Measurements from ENCODE around the gene ZSCAN31.

The ZSCAN31 gene

DNA sequence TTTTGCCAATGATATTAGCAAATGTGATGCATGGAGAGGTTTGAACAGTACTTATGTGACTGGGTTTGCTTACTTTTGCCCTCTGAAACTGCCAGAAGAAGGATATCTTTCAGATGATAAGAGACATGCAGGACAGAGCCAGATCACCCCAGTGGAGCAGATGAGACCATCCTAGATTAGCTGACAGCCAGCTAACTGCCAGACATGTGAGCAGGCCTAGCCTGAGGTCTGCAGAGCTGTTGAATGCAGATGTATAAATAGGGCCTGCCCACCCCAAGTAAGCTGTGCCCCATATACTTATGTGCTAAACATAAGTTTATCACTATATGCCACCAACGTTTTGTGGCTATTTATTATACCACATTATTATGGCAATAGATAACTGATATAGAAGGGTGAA lies 5.9 kb downstream of the ZSCAN31 start:
- Histone ChIP-seq H3K9me2 (replicated peaks; ENCODE audit: control insufficient read depth, low read length) (no peaks in the 10 kb centered on the region), H3K27ac (ENCODE audit: low read depth, low read length) (no peak overlapping the region), H3K9me3 (ENCODE audit: control insufficient read depth, insufficient read depth, low read length) (peaks cover 27% of the 10 kb centered on the region), H4K20me1 (ENCODE audit: control insufficient read depth, insufficient read depth, low read depth, low read length) (no peaks in the 10 kb centered on the region), H3K4me1 (ENCODE audit: control insufficient read depth, low read length) (peaks cover 10% of the 10 kb centered on the region), H3K4me2 (ENCODE audit: low read length) (no peak overlapping the region), H3K4me3 (ENCODE audit: low read length) (no peak overlapping the region), H3K79me2 (ENCODE audit: control insufficient read depth, low read length) (no peaks in the 10 kb centered on the region), H3F3A (ENCODE audit: control insufficient read depth, insufficient read depth) (peaks cover 5% of the 10 kb centered on the region; the same call in 1 of the 2 replicates), H3K36me3 (ENCODE audit: control insufficient read depth, low read length) (peaks cover 3% of the 10 kb centered on the region; the same call in 1 of the 2 replicates), H3K27me3 (ENCODE audit: control insufficient read depth, low read length) (no peaks in the 10 kb centered on the region)
- no peak for TF ChIP-seq EZH2phosphoT487 (IDR thresholded peaks at IDR 0.05; ENCODE audit: borderline replicate concordance, low read length)
- TF ChIP-seq, protein P1, sequence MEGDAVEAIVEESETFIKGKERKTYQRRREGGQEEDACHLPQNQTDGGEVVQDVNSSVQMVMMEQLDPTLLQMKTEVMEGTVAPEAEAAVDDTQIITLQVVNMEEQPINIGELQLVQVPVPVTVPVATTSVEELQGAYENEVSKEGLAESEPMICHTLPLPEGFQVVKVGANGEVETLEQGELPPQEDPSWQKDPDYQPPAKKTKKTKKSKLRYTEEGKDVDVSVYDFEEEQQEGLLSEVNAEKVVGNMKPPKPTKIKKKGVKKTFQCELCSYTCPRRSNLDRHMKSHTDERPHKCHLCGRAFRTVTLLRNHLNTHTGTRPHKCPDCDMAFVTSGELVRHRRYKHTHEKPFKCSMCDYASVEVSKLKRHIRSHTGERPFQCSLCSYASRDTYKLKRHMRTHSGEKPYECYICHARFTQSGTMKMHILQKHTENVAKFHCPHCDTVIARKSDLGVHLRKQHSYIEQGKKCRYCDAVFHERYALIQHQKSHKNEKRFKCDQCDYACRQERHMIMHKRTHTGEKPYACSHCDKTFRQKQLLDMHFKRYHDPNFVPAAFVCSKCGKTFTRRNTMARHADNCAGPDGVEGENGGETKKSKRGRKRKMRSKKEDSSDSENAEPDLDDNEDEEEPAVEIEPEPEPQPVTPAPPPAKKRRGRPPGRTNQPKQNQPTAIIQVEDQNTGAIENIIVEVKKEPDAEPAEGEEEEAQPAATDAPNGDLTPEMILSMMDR (IDR thresholded peaks at IDR 0.05; ENCODE audit: low read depth, low read length, poor library complexity, severe bottlenecking), result no peak

DNA sequence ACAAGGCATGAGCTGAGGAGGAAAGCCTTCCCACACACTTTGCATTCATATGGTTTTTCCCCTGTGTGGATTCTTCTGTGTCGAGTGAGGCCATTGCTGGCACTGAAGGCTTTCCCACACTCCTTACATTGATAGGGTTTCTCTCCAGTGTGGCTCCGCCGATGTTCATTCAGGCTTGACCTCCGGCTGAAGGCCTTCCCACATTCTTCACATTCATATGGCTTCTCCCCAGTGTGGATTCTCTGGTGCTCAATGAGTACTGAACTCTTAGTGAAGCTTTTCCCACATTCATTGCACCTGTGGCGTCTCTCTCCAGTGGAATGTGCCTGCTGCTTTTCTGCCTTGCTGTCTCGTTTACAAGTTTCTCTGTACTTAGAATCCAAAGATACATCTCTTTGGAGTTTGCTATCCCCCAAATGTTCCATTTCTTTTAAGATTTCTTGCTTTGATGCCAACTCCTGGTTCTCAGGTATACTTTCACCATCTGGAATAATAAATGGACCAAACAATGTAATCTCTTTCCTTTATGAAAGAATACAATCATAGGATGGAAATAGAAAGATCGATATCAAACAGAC lies 9.5 kb downstream of the ZSCAN31 start:
- Histone ChIP-seq H3F3A (ENCODE audit: control insufficient read depth, insufficient read depth) (no peaks in the 10 kb centered on the region), H3K9me3 (ENCODE audit: control insufficient read depth, insufficient read depth, low read length) (peaks cover 24% of the 10 kb centered on the region), H3K9me2 (replicated peaks; ENCODE audit: control insufficient read depth, low read length) (no peaks in the 10 kb centered on the region)

DNA sequence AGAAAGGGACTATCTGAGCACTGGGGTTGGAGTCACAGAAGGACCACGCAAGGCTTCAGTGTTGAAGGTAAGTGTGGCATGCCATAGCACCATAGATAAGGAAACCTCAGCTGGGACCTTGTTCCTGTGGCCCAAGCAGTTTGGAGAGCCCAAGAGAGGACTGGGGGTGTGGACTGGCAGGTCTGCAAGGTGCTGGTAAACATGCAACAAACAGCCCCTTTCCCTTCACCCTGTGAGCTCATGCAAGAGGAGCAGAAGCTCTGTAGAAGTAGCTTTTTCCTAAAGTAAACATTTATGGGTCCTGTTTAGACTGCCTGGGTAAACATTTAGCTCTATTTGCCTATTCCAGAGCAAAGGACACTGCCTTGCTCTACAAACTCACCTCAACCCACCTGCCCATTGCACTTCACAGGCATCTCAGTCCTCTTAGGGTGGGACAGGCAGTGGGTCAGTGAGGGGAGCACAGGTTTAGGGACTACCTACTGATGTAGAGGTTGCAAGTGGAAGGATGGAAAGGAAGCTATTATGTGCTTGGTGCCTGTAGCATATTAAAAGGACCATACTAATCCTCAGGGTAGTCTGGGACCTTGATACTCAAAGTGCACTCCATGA lies 12.0 kb downstream of the ZSCAN31 start:
- Histone ChIP-seq H3K36me3 (ENCODE audit: control insufficient read depth, low read length) (peaks cover 3% of the 10 kb centered on the region; the same call in 1 of the 2 replicates), H3K9me2 (replicated peaks; ENCODE audit: control insufficient read depth, low read length) (no peaks in the 10 kb centered on the region), H4K20me1 (ENCODE audit: control insufficient read depth, insufficient read depth, low read depth, low read length) (no peaks in the 10 kb centered on the region), H3K27me3 (ENCODE audit: control insufficient read depth, low read length) (no peaks in the 10 kb centered on the region), H3K9me3 (ENCODE audit: control insufficient read depth, insufficient read depth, low read length) (peaks cover 23% of the 10 kb centered on the region), H3K79me2 (ENCODE audit: control insufficient read depth, low read length) (no peaks in the 10 kb centered on the region), H3F3A (ENCODE audit: control insufficient read depth, insufficient read depth) (no peaks in the 10 kb centered on the region), H3K27ac (ENCODE audit: low read depth, low read length) (no peak overlapping the region), H3K4me2 (ENCODE audit: low read length) (no peak overlapping the region), H3K4me3 (ENCODE audit: low read length) (no peak overlapping the region), H3K4me1 (ENCODE audit: control insufficient read depth, low read length) (no peaks in the 10 kb centered on the region)
- no peak for TF ChIP-seq EZH2phosphoT487 (IDR thresholded peaks at IDR 0.05; ENCODE audit: borderline replicate concordance, low read length)
- TF ChIP-seq, protein P1 (IDR thresholded peaks at IDR 0.05; ENCODE audit: low read depth, low read length, poor library complexity, severe bottlenecking), result no peak

More for the DNA sequence above, 9.5 kb downstream of the ZSCAN31 start:
- Histone ChIP-seq H3K79me2 (ENCODE audit: control insufficient read depth, low read length) (no peaks in the 10 kb centered on the region), H3K27ac (ENCODE audit: low read depth, low read length) (no peak overlapping the region), H3K4me2 (ENCODE audit: low read length) (no peak overlapping the region), H3K36me3 (ENCODE audit: control insufficient read depth, low read length) (peaks cover 3% of the 10 kb centered on the region; the same call in 1 of the 2 replicates), H4K20me1 (ENCODE audit: control insufficient read depth, insufficient read depth, low read depth, low read length) (no peaks in the 10 kb centered on the region), H3K4me3 (ENCODE audit: low read length) (no peak overlapping the region), H3K27me3 (ENCODE audit: control insufficient read depth, low read length) (no peaks in the 10 kb centered on the region), H3K4me1 (ENCODE audit: control insufficient read depth, low read length) (no peaks in the 10 kb centered on the region)
- no peak for TF ChIP-seq EZH2phosphoT487 (IDR thresholded peaks at IDR 0.05; ENCODE audit: borderline replicate concordance, low read length)
- TF ChIP-seq, protein P1 (IDR thresholded peaks at IDR 0.05; ENCODE audit: low read depth, low read length, poor library complexity, severe bottlenecking), result no peak
